Large intestine (tissue), 3 donors: ENCODE measurements around the gene RALGPS1. TPM values are rescaled to one million over a fixed set of nuclear protein-coding genes. Genes with fewer than 3 reads are reported as not detected.

ENCODE experiments used
- DNase-seq, 2 donors: peaks; one replicate each; pipeline versions ENCODE4 v3.0.0 to v3.0.0-alpha.2; 2013
- H3K27ac ChIP-seq: one replicate; pipeline ENCODE4 v1.5.1; 2013; ENCODE audit warnings: low read length
- H3K27me3 ChIP-seq: 2 replicates; pipeline ENCODE4 v1.6.1; 2013; ENCODE audit warnings: low read length; ENCODE audit not compliant: control insufficient read depth, insufficient read depth
- H3K36me3 ChIP-seq: 2 replicates; pipeline ENCODE4 v1.6.1; 2013; ENCODE audit warnings: low read length; ENCODE audit not compliant: control insufficient read depth, insufficient read depth
- H3K4me1 ChIP-seq: one replicate; pipeline ENCODE4 v1.6.1; 2013; ENCODE audit warnings: low read length; ENCODE audit not compliant: control insufficient read depth, insufficient read depth
- H3K4me3 ChIP-seq: one replicate; pipeline ENCODE4 v1.5.1; 2013; ENCODE audit warnings: low read length
- H3K9me3 ChIP-seq: one replicate; pipeline ENCODE4 v1.6.1; 2013; ENCODE audit warnings: mild to moderate bottlenecking, low read depth, low read length, moderate library complexity; ENCODE audit not compliant: control insufficient read depth
- WGBS: methylation state at CpG from one replicate; pipeline ENCODE4 v1.1.5; 2013; ENCODE audit warnings: low lambda C conversion rate; ENCODE audit not compliant: insufficient coverage; 5-methylcytosine and 5-hydroxymethylcytosine counted together
- polyA plus RNA-seq: library from polyadenylated mRNA; unstranded; fragments of 120-200 nt; gene quantifications from one replicate; pipeline ENCODE4 v1.2.1, GENCODE V29; 2013

RALGPS1 gene
- polyA plus RNA-seq, 1 donor, result 58.8 TPM

DNA sequence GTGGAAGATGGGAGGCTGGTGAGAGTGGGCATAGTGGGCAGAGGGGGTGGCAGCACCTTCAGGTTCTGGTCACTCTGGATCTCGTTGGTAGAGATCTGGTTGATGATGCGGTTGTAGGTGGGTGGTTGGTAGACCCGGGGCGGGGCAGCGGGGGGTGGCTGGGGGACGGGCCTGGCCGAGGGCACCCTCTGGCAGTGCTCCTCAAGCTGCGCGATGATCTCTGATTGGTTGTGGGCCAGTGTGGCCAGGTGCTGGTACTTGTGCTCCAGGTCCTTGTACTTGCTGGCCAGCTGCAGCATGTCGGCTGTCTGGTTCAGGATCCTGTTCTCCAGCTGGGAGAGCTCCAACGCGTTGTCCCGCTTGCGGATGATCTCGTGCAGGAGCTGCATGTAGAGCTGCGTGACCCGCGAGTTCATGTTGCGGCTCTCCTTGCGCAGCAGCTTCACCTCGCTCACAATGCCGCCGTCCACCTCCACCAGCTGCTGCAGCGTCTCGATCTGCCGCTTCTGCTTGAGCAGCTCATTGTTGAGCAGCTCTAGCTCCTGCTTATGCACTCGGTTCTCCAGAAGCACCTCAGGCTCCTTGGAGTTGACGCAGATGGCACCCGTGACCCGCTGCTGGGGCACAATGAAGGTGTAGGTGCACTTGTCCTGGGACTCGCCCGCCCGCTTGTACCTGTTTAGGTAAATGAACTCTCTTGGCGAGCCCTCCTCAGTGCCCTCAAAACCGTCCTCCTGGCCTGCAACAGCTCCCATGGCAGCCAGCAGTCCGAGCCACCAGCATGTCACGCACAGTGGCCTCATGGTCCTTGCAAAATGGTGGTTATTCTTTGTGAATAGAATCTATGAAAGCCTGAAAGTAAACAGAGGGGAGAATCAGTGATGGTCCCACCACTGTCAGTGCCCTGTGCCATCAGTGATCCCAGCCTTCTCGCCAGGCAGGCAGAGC is 193.6 kb downstream of the RALGPS1 start:
- H3K4me3 ChIP-seq, result no peak overlapping the region
- WGBS, result no CpG with 5 or more reads among the region's 38 CpGs
- DNase-seq, result no peak
- peaks cover 10% of the 10 kb centered on the region for H3K4me1 ChIP-seq
- H3K36me3 ChIP-seq, result peaks cover 48% of the 10 kb centered on the region
- no peaks in the 10 kb centered on the region for H3K27me3 ChIP-seq
- peaks cover 2% of the 10 kb centered on the region for H3K9me3 ChIP-seq
- no peak overlapping the region for H3K27ac ChIP-seq

DNA sequence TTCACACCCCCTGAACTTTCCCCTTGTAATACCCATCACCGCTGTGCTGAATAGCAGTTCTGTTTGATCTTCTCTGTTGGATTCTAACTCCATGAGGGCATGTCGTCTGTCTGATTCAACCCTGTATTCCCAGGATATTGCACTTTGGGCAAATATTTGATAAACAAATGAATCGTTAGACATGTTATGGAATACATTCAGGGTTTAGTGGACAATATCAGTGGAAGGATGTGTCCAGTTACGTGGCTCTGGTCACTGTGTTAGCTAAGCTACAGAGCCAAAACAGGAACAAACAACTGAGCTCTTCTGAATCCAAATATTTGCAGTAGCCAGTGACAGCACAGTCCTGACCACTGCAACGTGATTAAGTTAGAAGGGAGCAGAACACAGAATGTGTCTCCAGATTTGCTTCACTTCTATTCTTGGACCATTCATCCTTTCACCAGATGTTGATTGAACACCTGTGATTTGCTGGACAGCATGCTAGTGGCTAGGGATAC is 194.7 kb downstream of the RALGPS1 start:
- H3K36me3 ChIP-seq, result peaks cover 48% of the 10 kb centered on the region
- peaks cover 2% of the 10 kb centered on the region for H3K9me3 ChIP-seq
- WGBS, result 71% methylated on average over 1 of the region's 5 CpGs
- DNase-seq, result no peak
- no peaks in the 10 kb centered on the region for H3K27me3 ChIP-seq
- no peak overlapping the region for H3K27ac ChIP-seq
- peaks cover 6% of the 10 kb centered on the region for H3K4me1 ChIP-seq
- H3K4me3 ChIP-seq, result no peak overlapping the region

DNA sequence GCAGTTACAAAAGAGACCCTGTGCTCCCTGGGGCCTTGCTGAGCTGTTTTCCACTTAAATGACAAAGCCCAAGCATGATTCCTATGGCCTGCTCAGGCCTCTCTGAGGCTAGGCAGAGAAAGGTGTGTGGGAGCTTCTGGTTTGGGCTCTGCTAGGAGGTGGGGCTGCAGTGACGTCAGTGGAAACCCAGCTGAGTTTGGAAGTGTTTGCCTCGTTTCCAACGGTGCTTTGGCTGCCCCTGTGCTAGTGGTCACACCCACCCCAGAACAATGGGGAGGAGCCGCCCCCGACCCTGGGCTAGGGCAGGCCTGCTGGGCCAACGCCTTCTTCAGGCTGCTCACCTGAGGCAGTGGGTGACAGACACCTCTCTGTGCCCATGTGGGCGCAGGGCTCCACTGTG is 197.5 kb downstream of the RALGPS1 start:
- no peak for DNase-seq
- WGBS, result no CpG with 5 or more reads among the region's 7 CpGs
- Histone ChIP-seq H3K9me3 (peaks cover 2% of the 10 kb centered on the region), H3K36me3 (peaks cover 35% of the 10 kb centered on the region), H3K27me3 (no peaks in the 10 kb centered on the region), H3K4me3 (no peak overlapping the region), H3K27ac (no peak overlapping the region), H3K4me1 (peaks cover 6% of the 10 kb centered on the region)

DNA sequence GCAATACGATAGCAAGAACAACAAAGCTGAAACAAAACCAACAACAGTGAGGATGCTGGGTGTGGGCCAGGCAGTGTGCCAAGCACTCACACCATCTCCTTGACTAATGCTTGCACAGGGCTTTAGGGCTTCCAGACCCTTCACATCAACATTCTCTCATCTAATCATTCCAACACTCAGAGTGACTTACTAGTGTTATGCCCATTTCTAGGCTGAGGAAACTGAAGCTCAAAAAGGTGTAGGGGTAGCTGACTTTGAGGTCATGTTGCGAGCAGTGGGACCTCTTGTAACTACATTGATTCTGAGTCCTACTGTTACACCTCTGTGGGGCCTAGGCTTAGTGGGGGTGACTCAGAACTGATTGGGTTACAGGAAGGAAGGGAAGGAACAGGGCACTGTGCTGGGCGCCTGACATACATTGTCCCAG is 198.2 kb downstream of the RALGPS1 start:
- H3K27me3 ChIP-seq, result no peaks in the 10 kb centered on the region
- no peak overlapping the region for H3K27ac ChIP-seq
- no peak overlapping the region for H3K4me3 ChIP-seq
- H3K4me1 ChIP-seq, result peaks cover 6% of the 10 kb centered on the region
- peaks cover 2% of the 10 kb centered on the region for H3K9me3 ChIP-seq
- no CpG with 5 or more reads among the region's 3 CpGs for WGBS
- DNase-seq, result no peak
- H3K36me3 ChIP-seq, result peaks cover 33% of the 10 kb centered on the region

DNA sequence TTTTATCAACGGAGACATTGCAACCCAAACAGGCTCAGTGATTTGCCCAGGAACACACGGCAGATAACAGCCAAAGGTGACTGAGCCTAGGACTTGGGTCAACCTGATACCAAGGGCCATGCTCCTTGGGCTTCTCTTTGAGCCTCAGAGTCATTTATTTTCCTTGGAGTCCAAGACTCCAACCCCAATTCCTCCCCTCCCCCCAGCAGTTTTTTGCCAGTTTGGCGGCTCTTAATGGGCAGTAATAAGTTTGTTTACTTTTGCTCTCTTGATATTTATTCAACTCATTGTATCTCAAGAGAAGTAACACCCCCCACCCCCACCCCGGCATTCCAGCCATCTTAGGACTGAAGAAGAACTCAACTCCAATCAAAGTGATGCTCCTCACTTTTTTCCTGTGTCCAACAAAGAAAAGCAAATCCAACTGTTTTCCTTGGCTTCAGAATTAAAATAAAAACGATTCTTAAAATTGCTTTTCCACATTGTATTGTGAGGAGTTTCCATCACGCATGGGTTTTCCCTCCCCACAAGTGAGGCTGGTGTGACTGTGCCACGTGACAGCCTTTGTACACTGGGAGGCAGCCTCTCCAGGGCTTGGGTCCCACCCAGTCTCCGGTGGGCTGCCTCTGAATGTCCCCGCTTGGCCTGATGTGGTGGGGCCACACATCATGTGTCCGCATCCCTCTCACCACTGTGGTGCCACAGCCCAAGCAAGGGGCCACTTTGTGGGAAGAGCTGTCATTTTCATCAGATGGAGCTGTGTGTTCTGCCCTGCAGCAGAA is 198.8 kb downstream of the RALGPS1 start:
- Histone ChIP-seq H3K36me3 (peaks cover 31% of the 10 kb centered on the region), H3K27me3 (no peaks in the 10 kb centered on the region), H3K4me3 (no peak overlapping the region), H3K9me3 (peaks cover 2% of the 10 kb centered on the region), H3K27ac (no peak overlapping the region), H3K4me1 (peaks cover 6% of the 10 kb centered on the region)
- no peak for DNase-seq
- 66% methylated on average over 3 of the region's 10 CpGs for WGBS

DNA sequence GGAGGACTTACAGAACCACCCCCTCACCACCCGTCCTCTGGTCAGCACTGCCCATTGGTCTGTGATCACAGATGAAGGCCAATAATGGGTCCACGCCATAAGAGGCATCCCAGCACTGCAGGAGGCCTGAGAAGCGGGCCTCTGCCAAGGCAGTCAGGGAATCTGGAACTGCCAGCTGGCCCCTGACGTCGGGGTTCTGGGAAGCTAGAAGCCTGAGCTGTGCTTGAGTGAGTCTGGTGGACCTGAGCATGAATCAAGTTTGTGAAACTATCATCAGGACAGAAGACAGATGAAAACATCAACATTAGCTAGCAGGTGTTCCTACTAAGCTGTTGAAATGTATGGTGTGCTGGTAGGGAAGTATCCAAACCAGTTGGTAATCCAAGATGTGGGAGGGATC is 200.0 kb downstream of the RALGPS1 start:
- Histone ChIP-seq H3K36me3 (peaks cover 37% of the 10 kb centered on the region), H3K27me3 (no peaks in the 10 kb centered on the region), H3K4me3 (no peak overlapping the region), H3K4me1 (peaks cover 6% of the 10 kb centered on the region), H3K27ac (no peak overlapping the region), H3K9me3 (peaks cover 2% of the 10 kb centered on the region)
- WGBS, result no CpG with 5 or more reads among the region's 5 CpGs
- no peak for DNase-seq

DNA sequence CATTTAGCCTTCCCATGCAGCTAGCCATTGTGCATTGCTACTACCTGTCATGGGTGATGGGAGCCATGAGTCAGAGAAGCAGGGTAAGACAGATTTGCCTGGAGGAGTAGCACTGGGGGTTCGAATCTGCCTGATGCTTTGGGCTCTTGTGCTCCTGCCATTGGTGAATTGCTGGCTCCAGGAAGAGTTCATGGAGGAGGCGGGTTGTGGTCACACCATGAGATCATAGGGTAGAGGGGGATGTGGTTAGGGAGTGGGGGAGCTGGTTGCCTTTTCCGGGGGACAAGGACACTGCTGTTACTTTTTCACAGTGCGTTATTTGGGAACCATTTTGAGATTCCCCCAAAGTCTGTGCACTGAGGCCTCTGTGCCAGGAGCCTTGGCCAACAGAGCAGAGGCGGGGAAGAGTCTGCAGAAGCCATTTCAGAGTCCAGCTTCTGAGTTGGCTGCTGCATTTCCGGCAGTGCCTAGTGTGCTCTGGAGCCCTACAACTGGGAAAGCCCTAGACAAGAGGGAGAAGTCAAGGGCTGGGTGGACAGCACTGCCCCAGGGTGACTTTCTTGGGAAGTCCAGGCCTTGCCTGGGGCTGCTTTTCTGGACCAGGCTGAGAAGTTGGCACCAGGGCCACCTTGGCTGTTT is 201.6 kb downstream of the RALGPS1 start:
- Histone ChIP-seq H3K4me1 (peaks cover 6% of the 10 kb centered on the region), H3K27ac (no peak overlapping the region)

DNA sequence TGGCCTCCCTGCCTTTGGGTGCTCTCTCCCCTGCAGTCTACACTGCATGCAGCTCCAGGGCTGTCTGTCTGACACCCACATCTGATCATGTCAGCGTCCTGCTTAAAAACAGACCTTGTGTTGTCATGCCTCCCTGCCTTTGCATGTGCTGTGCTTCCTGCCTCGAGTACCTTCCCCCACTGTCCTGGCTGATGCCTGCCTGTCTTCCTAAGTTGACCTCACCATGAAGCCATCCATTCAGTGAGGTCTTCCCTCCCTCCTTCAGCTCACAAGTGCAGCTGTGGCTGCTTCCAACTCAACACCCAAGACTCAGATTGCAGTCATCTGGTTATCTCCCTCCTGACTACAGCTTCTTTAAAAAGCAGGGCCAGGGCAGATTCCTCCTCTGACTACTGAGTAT is 202.4 kb downstream of the RALGPS1 start:
- no peak for DNase-seq
- peaks cover 4% of the 10 kb centered on the region for H3K4me1 ChIP-seq
- H3K36me3 ChIP-seq, result peaks cover 43% of the 10 kb centered on the region
- WGBS, result no CpG with 5 or more reads among the region's 2 CpGs
- peaks cover 2% of the 10 kb centered on the region for H3K9me3 ChIP-seq
- no peak overlapping the region for H3K27ac ChIP-seq
- no peak overlapping the region for H3K4me3 ChIP-seq
- H3K27me3 ChIP-seq, result no peaks in the 10 kb centered on the region

More for the DNA sequence above, 201.6 kb downstream of the RALGPS1 start:
- peaks cover 43% of the 10 kb centered on the region for H3K36me3 ChIP-seq
- WGBS, result no CpG with 5 or more reads among the region's 6 CpGs
- H3K9me3 ChIP-seq, result peaks cover 2% of the 10 kb centered on the region
- no peak for DNase-seq
- no peaks in the 10 kb centered on the region for H3K27me3 ChIP-seq
- no peak overlapping the region for H3K4me3 ChIP-seq

DNA sequence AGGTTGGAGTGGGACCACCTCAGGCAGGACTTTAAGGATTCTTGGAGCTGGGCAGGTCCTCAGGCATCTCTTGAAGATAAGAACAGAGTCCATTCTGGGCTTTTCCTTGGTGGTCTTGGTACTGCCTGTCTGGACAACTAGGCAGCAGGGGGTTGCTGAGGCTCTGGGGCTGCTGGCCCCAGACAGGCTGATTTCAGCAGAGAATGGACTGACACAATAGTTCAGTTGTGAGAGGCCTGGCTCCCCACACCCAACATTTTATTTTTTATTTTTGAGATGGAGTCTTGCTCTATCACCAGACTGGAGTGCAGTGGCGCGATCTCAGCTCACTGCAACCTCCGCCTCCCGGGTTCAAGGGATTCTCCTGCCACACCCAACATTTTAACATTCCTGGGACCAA is 203.2 kb downstream of the RALGPS1 start:
- no CpG with 5 or more reads among the region's 4 CpGs for WGBS
- H3K4me1 ChIP-seq, result peaks cover under 1% of the 10 kb centered on the region
- no peaks in the 10 kb centered on the region for H3K9me3 ChIP-seq
- H3K4me3 ChIP-seq, result no peak overlapping the region
- H3K36me3 ChIP-seq, result peaks cover 35% of the 10 kb centered on the region
- DNase-seq, result no peak
- H3K27me3 ChIP-seq, result no peaks in the 10 kb centered on the region
- no peak overlapping the region for H3K27ac ChIP-seq
